Lung (tissue), 12 donors: ENCODE measurements around the gene RCBTB2. TPM values are rescaled to one million over a fixed set of nuclear protein-coding genes. Genes with fewer than 3 reads are reported as not detected.

Experiments
- ATAC-seq: fragments of 200-7000 bp; cut with Tn5 transposase; one replicate; pipeline ENCODE4 v1.9.1; 2020; ENCODE audit warnings: moderate number of reproducible peaks; ENCODE audit not compliant: insufficient read depth, low FRiP score
- DNase-seq, 3 donors: peaks; one replicate each; pipeline ENCODE4 v3.0.0-alpha.2; 2013 to 2017
- H3K27ac ChIP-seq, 2 donors: one replicate each; pipeline ENCODE4 v1.5.1; 2013; ENCODE audit warnings: mild to moderate bottlenecking in 2 of 2, moderate library complexity in 2 of 2, control low read depth in 1 of 2, inconsistent platforms in 1 of 2, low read depth in 1 of 2, low read length in 1 of 2
- H3K27me3 ChIP-seq, 3 donors: one replicate each; pipeline ENCODE4 v1.5.1; 2013; ENCODE audit warnings: low read length in 2 of 3; ENCODE audit not compliant: control insufficient read depth in 3 of 3, insufficient read depth in 3 of 3
- H3K36me3 ChIP-seq, 4 donors: one replicate each; pipeline ENCODE4 v1.5.1; 2013; ENCODE audit warnings: low read length in 4 of 4, mild to moderate bottlenecking in 1 of 4, moderate library complexity in 1 of 4; ENCODE audit not compliant: control insufficient read depth in 4 of 4, insufficient read depth in 4 of 4
- H3K4me1 ChIP-seq, 5 donors: one replicate each; pipeline ENCODE4 v1.5.1; 2013; ENCODE audit warnings: low read length in 5 of 5, mild to moderate bottlenecking in 2 of 5, moderate library complexity in 1 of 5; ENCODE audit not compliant: control insufficient read depth in 5 of 5, insufficient read depth in 5 of 5
- H3K4me3 ChIP-seq: one replicate; pipeline ENCODE4 v1.5.1; 2013; ENCODE audit warnings: mild to moderate bottlenecking, control low read depth, moderate library complexity
- H3K9ac ChIP-seq, 2 donors: one replicate each; pipeline ENCODE4 v1.5.1; 2013; ENCODE audit warnings: low read length in 2 of 2, control low read depth in 1 of 2; ENCODE audit not compliant: insufficient read depth in 1 of 2
- H3K9me3 ChIP-seq, 4 donors: one replicate each; pipeline ENCODE4 v1.5.1; 2013; ENCODE audit warnings: low read length in 3 of 4, mild to moderate bottlenecking in 1 of 4, moderate library complexity in 1 of 4; ENCODE audit not compliant: control insufficient read depth in 4 of 4, insufficient read depth in 3 of 4
- WGBS, 2 donors: extraction: QIAGEN DNeasy Blood & Tissue Kit; methylation state at CpG; one replicate each; pipeline ENCODE4 v1.1.7; 2013; 5-methylcytosine and 5-hydroxymethylcytosine counted together
- polyA plus RNA-seq, 2 donors: library from polyadenylated mRNA; stranded (reverse); fragments of 200-250 nt; gene quantifications; one replicate each; pipeline ENCODE4 v1.2.1, GENCODE V29; 2013
- total RNA-seq, 2 donors: library from RNA; depleted of rRNA in 1 of 2; stranded (reverse); fragments of >200 nt in 1 of 2; gene quantifications; one replicate each; pipeline ENCODE4 v1.2.1, GENCODE V29; 2014 to 2021
- TF ChIP-seq, protein P1 (sequence below): IDR thresholded peaks from 2 replicates; pipeline ENCODE4 v1.5.1; 2012; ENCODE audit warnings: mild to moderate bottlenecking; ENCODE audit errors: control extremely low read depth, extremely low read depth
- donor health status: control.
- donor health status: control.
- donor health status: Bipolar disorder and iron deficiency.
- donor health status: healthy.
- donor health status: DM: yes; HTN: yes; CAD: no.

The RCBTB2 gene
- total and polyA plus RNA-seq, 4 donors = 8.5 to 18.4 (median 12.1) TPM

DNA sequence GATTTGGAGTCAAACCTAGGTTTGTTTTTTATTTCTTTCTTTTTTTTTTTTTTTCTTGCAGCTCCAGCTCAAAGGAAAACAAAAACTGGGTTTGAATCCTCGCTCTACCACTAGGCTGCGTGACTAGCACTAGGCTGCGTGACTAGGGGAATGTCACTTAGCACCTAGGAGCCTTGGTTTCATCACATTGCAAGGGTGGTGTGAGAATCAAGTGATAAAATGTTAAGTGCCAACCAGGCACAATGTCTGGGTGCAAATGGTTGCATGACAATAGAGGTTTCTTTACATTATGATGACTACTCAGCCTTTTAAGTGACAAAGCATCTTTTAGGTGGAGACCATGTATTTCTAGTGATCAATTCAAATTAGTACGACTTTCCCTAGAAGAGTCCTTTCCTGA lies 27.9 kb downstream of the RCBTB2 start:
- no peak for ATAC-seq
- H3K27me3 ChIP-seq = no peaks in the 10 kb centered on the region
- no peak overlapping the region for H3K4me3 ChIP-seq
- H3K4me1 ChIP-seq = peaks cover 0 to 14% (median 0%) of the 10 kb centered on the region in 5 donors
- 80 to 93% methylated on average over 4 of the region's 4 CpGs for WGBS, 2 donors
- H3K27ac ChIP-seq = peak overlapping the region in 1 of 2 donors; percentile 71
- TF ChIP-seq, protein P1, sequence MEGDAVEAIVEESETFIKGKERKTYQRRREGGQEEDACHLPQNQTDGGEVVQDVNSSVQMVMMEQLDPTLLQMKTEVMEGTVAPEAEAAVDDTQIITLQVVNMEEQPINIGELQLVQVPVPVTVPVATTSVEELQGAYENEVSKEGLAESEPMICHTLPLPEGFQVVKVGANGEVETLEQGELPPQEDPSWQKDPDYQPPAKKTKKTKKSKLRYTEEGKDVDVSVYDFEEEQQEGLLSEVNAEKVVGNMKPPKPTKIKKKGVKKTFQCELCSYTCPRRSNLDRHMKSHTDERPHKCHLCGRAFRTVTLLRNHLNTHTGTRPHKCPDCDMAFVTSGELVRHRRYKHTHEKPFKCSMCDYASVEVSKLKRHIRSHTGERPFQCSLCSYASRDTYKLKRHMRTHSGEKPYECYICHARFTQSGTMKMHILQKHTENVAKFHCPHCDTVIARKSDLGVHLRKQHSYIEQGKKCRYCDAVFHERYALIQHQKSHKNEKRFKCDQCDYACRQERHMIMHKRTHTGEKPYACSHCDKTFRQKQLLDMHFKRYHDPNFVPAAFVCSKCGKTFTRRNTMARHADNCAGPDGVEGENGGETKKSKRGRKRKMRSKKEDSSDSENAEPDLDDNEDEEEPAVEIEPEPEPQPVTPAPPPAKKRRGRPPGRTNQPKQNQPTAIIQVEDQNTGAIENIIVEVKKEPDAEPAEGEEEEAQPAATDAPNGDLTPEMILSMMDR = no peak
- H3K9ac ChIP-seq = no peak overlapping the region
- no peaks in the 10 kb centered on the region for H3K9me3 ChIP-seq
- DNase-seq = no peak
- H3K36me3 ChIP-seq = peaks cover 0 to 13% (median 0%) of the 10 kb centered on the region in 4 donors

DNA sequence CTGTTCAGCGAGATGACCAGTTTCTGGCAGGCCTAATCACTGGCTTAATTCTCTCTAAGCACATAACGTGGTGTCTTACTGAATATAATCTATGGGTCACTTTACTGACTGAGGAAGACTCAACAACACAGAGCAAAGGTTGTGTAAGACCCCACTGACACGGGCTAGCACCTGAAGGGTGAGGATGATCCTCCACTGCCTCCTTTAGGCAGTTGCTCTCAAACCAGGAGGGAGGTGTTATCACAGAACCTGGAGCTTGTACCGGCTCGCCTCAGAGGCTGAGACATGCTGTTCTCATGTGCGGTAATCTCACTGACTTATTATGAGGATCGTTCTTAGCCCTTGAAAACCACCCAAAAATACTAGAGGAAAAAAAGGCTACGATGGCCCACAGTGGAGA lies 28.3 kb downstream of the RCBTB2 start:
- Histone ChIP-seq H3K4me1 (peaks cover 0 to 14% (median 0%) of the 10 kb centered on the region in 5 donors), H3K9ac (no peak overlapping the region), H3K4me3 (no peak overlapping the region), H3K27me3 (no peaks in the 10 kb centered on the region), H3K9me3 (no peaks in the 10 kb centered on the region), H3K27ac (no peak overlapping the region), H3K36me3 (peaks cover 0 to 13% (median 0%) of the 10 kb centered on the region in 4 donors)
- DNase-seq (no peak), ATAC-seq (no peak)
- WGBS, 2 donors = 91 to 92% methylated on average over 8 of the region's 8 CpGs
- TF ChIP-seq, protein P1 = no peak

DNA sequence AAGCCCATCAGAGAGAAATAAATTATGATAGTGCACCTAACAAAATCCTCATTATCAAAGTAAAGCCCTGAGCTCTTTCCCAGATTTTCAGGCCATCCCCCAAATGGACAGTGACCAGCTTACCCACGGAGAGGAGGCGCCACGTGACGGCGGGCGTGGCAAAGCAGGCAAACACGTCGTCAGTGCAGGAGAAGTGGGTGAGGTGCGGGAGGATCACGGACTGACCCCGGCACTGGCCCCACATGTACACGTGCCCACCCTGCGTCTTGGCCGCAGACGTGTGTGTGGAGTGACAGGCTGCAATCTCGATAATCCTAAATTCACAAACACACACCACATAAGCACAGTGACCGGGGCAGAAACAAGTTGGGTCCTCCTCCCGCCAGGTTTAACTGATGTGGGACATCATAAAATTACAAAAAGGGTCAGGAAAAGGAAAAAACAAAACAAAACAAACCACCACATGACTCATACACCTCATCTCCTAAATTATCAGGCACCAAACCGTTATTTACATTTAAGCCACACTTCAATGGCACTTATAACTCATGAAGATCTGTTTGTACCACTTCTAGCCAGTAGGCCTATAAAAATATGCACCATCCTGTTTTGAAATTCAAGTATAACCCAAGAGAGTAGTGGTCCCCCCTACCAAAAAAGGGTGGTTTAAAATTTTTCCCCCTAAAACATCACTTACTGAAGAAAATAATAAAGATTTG lies 30.1 kb downstream of the RCBTB2 start:
- ATAC-seq (no peak), DNase-seq (no peak)
- peaks cover 0 to 14% (median 1%) of the 10 kb centered on the region in 4 donors for H3K36me3 ChIP-seq
- H3K9me3 ChIP-seq = no peaks in the 10 kb centered on the region
- no peaks in the 10 kb centered on the region for H3K27me3 ChIP-seq
- peaks cover 0 to 13% (median 0%) of the 10 kb centered on the region in 5 donors for H3K4me1 ChIP-seq
- no peak overlapping the region for H3K27ac ChIP-seq
- TF ChIP-seq, protein P1 = no peak
- H3K4me3 ChIP-seq = no peak overlapping the region
- H3K9ac ChIP-seq = no peak overlapping the region
- WGBS, 2 donors = 91 to 94% methylated on average over 19 of the region's 19 CpGs
